Keratinocyte (primary cell): Measurements from ENCODE around the gene TFEC. TPM values are rescaled to one million over a fixed set of nuclear protein-coding genes. Genes with fewer than 3 reads are reported as not detected.

Experiments
- DNase-seq: peaks from one replicate; pipeline ENCODE4 v3.0.0-alpha.2; 2011; ENCODE audit warnings: low read depth, missing footprints, low spot score
- FAIRE-seq: peaks from 2 replicates; lab custom pipeline; 2011; peaks lifted over from hg19 to GRCh38; lab: Jason Lieb, UNC
- H2AFZ ChIP-seq: 2 replicates; pipeline ENCODE4 v1.6.0; 2012; ENCODE audit warnings: low read length, control low read depth, inconsistent platforms; ENCODE audit not compliant: control insufficient read depth
- H3K27ac ChIP-seq: 2 replicates; pipeline ENCODE4 v1.5.1; 2011; ENCODE audit warnings: low read length; ENCODE audit not compliant: control insufficient read depth, insufficient read depth
- H3K27me3 ChIP-seq: 3 replicates; pipeline ENCODE4 v1.6.0; 2011; ENCODE audit warnings: low read length; ENCODE audit not compliant: control insufficient read depth, insufficient read depth; ENCODE audit errors: extremely low read depth
- H3K36me3 ChIP-seq, 2 experiments: 2 replicates in 1 of 2; 3 replicates in 1 of 2; pipeline ENCODE4 v1.5.1; 2011; ENCODE audit warnings: low read length in 2 of 2, mild to moderate bottlenecking in 1 of 2; ENCODE audit not compliant: control insufficient read depth in 2 of 2, insufficient read depth in 2 of 2; ENCODE audit errors: extremely low read depth in 1 of 2
- H3K4me1 ChIP-seq: 3 replicates; pipeline ENCODE4 v1.5.1; 2011; ENCODE audit warnings: low read length; ENCODE audit not compliant: control insufficient read depth, insufficient read depth; ENCODE audit errors: extremely low read depth
- H3K4me2 ChIP-seq: 3 replicates; pipeline ENCODE4 v1.6.0; 2011; ENCODE audit warnings: low read depth, low read length; ENCODE audit not compliant: control insufficient read depth, insufficient read depth; ENCODE audit errors: extremely low read depth
- H3K4me3 ChIP-seq, 3 experiments: fragments of 200-600 bp in 1 of 3; sonication (generic) in 1 of 3; 2 replicates in 2 of 3; 3 replicates in 1 of 3; pipeline ENCODE4 v1.5.1; 2011 to 2016; ENCODE audit warnings: low read length in 3 of 3, mild to moderate bottlenecking in 3 of 3, control low read depth in 2 of 3, inconsistent platforms in 1 of 3, low read depth in 1 of 3, mixed read lengths in 1 of 3, mixed run types in 1 of 3, moderate library complexity in 1 of 3; ENCODE audit not compliant: control insufficient read depth in 2 of 3, insufficient read depth in 2 of 3; ENCODE audit errors: extremely low read depth in 1 of 3
- H3K79me2 ChIP-seq: 2 replicates; pipeline ENCODE4 v1.6.0; 2012; ENCODE audit warnings: low read length; ENCODE audit not compliant: control insufficient read depth, insufficient read depth
- H3K9ac ChIP-seq: 3 replicates; pipeline ENCODE4 v1.6.0; 2011; ENCODE audit warnings: low read length; ENCODE audit not compliant: control insufficient read depth, insufficient read depth; ENCODE audit errors: extremely low read depth
- H3K9me1 ChIP-seq: 3 replicates; pipeline ENCODE4 v1.6.0; 2011; ENCODE audit warnings: low read length; ENCODE audit not compliant: control insufficient read depth, insufficient read depth; ENCODE audit errors: extremely low read depth
- H3K9me3 ChIP-seq: 2 replicates; pipeline ENCODE4 v1.5.1; 2012; ENCODE audit warnings: low read depth, low read length; ENCODE audit not compliant: control insufficient read depth
- H4K20me1 ChIP-seq: 3 replicates; pipeline ENCODE4 v1.6.0; 2011; ENCODE audit warnings: low read length; ENCODE audit not compliant: control insufficient read depth, insufficient read depth; ENCODE audit errors: extremely low read depth
- EZH2 ChIP-seq: IDR thresholded peaks from one replicate; pipeline ENCODE4 v1.6.1; 2012; ENCODE audit warnings: inconsistent platforms, mild to moderate bottlenecking, low read length, moderate library complexity
- dilution Hi-C: fragments of 300-500 bp; cut with MboI; formaldehyde crosslinking; loops from one replicate; pipeline ENCODE4 v1.7.0; 2020; ENCODE audit warnings: low sequenced_read_pairs; ENCODE audit not compliant: extremely low pct_ligation_motif_present
- polyA plus RNA-seq, 5 experiments: library from polyadenylated mRNA; depleted of rRNA in 3 of 5; stranded (reverse) in 3 of 5; stranded (forward) in 1 of 5; unstranded in 1 of 5; fragments of >200 nt; gene quantifications; 1 replicate in 1 of 5; 2 replicates in 3 of 5; 3 replicates in 1 of 5; pipeline versions ENCODE4 v1.2.1 to v1.2.3, GENCODE V29; 2011 to 2012; ENCODE audit warnings: missing spikeins in 2 of 5, low read depth in 1 of 5, low replicate concordance in 1 of 5
- TF ChIP-seq, protein P1 (sequence below), 3 experiments: IDR thresholded peaks in 1 of 3; conservative IDR thresholded peaks in 1 of 3; optimal IDR thresholded peaks in 1 of 3; 2 replicates in 2 of 3; 3 replicates in 1 of 3; pipeline versions ENCODE3 to v1.5.1; 2011; ENCODE audit warnings: low read length in 3 of 3, mild to moderate bottlenecking in 3 of 3, moderate library complexity in 2 of 3, control low read depth in 1 of 3, inconsistent platforms in 1 of 3; ENCODE audit not compliant: insufficient read depth in 2 of 3; ENCODE audit errors: extremely low read depth in 1 of 3

TFEC gene
- polyA plus RNA-seq, 1 donor (not counting 4 experiments of a cell fraction or from before 2014, with no cell fraction given) = 0.08 TPM

- no peaks in the 10 kb centered on the region for H3K9me1 ChIP-seq
- DNase-seq = no peak
- no peaks in the 10 kb centered on the region for H3K36me3 ChIP-seq
- no peak overlapping the region for H3K4me3 ChIP-seq
- no peaks in the 10 kb centered on the region for H3K4me1 ChIP-seq
- H3K27me3 ChIP-seq = no peaks in the 10 kb centered on the region
- no peaks in the 10 kb centered on the region for H3K79me2 ChIP-seq
- no peak overlapping the region for H3K27ac ChIP-seq
- no peak overlapping the region for H3K9ac ChIP-seq
- no peak overlapping the region for H3K4me2 ChIP-seq
- H3K9me3 ChIP-seq = no peaks in the 10 kb centered on the region
- dilution Hi-C loops = no loop called here
- FAIRE-seq = no peak
- no peak overlapping the region for H2AFZ ChIP-seq
- TF ChIP-seq, protein P1, sequence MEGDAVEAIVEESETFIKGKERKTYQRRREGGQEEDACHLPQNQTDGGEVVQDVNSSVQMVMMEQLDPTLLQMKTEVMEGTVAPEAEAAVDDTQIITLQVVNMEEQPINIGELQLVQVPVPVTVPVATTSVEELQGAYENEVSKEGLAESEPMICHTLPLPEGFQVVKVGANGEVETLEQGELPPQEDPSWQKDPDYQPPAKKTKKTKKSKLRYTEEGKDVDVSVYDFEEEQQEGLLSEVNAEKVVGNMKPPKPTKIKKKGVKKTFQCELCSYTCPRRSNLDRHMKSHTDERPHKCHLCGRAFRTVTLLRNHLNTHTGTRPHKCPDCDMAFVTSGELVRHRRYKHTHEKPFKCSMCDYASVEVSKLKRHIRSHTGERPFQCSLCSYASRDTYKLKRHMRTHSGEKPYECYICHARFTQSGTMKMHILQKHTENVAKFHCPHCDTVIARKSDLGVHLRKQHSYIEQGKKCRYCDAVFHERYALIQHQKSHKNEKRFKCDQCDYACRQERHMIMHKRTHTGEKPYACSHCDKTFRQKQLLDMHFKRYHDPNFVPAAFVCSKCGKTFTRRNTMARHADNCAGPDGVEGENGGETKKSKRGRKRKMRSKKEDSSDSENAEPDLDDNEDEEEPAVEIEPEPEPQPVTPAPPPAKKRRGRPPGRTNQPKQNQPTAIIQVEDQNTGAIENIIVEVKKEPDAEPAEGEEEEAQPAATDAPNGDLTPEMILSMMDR (optimal IDR thresholded peaks at IDR 0.05 in 1 of 3, IDR thresholded peaks at IDR 0.05 in 1 of 3, conservative IDR thresholded peaks at IDR 0.05 in 1 of 3; ENCODE audit: extremely low read depth in 1 of 3, insufficient read depth in 2 of 3, low read length in 3 of 3) = no peak
- no peak for TF ChIP-seq EZH2
- no peaks in the 10 kb centered on the region for H4K20me1 ChIP-seq
These were observed 57.2 kb downstream of the TFEC start for GRCh38 chr7:115973406-115973805.

DNA sequence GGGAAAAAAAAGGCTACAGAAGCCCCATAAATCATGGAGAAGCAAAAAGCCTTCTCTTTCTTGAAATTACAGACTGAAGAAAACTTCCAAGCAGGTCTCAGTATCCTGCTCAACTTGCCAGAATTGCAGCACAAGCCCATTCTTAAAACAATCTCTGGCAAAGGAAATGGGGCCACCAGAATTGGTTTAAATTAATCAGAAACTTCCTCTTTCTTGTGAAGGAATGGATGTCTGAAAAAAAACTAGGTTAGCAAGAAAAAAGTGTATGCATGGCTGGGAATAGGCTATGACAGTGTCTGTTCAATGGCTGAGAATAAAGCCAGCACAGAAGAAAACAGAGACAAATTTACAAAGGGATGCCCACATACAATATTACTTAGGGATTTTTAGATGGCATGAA lies 59.1 kb downstream of the TFEC start:
- DNase-seq (no peak), FAIRE-seq (no peak)
- H4K20me1 ChIP-seq = no peaks in the 10 kb centered on the region
- H3K4me1 ChIP-seq = no peaks in the 10 kb centered on the region
- TF ChIP-seq, protein P1 (optimal IDR thresholded peaks at IDR 0.05 in 1 of 3, IDR thresholded peaks at IDR 0.05 in 1 of 3, conservative IDR thresholded peaks at IDR 0.05 in 1 of 3; ENCODE audit: extremely low read depth in 1 of 3, insufficient read depth in 2 of 3, low read length in 3 of 3) = no peak
- TF ChIP-seq EZH2 = no peak
- no peak overlapping the region for H3K27ac ChIP-seq
- no peak overlapping the region for H2AFZ ChIP-seq
- H3K4me3 ChIP-seq = no peak overlapping the region
- dilution Hi-C loops = no loop called here
- no peaks in the 10 kb centered on the region for H3K27me3 ChIP-seq
- no peaks in the 10 kb centered on the region for H3K9me1 ChIP-seq
- no peaks in the 10 kb centered on the region for H3K79me2 ChIP-seq
- no peak overlapping the region for H3K4me2 ChIP-seq
- no peaks in the 10 kb centered on the region for H3K9me3 ChIP-seq
- no peak overlapping the region for H3K9ac ChIP-seq
- H3K36me3 ChIP-seq = no peaks in the 10 kb centered on the region
